Stimulated activated CD4-positive, alpha-beta T cell treated with anti-CD3 and anti-CD28 coated beads, Interleukin-12 subunit alpha, Interleukin-12 subunit beta, amount 100 ng/mL, for 4 hours (primary cell): Measurements from ENCODE around the gene GOSR1.
"Not testable (repeated sequence)": the region's sequence is repeated elsewhere in the genome, so short reads cannot be mapped to it uniquely, and the experiment has no call there.

ENCODE experiments used
- DNase-seq: peaks from one replicate; pipeline ENCODE4 v3.0.0-alpha.2; 2020

The GOSR1 gene

GRCh38 chr17:30564422-30565072 lies 87.3 kb downstream of the GOSR1 start:
- DNase-seq: not testable (repeated sequence)

GRCh38 chr17:30565073-30565935 lies 88.1 kb downstream of the GOSR1 start:
- no peak for DNase-seq

- not testable (repeated sequence) for DNase-seq
Measured at GRCh38 chr17:30566104-30566503, 88.9 kb downstream of the GOSR1 start.

GRCh38 chr17:30566516-30567225 lies 89.5 kb downstream of the GOSR1 start:
- DNase-seq: not testable (repeated sequence)

GRCh38 chr17:30567231-30568116 lies 90.3 kb downstream of the GOSR1 start:
- no peak for DNase-seq

- DNase-seq: no peak
Measured at GRCh38 chr17:30568117-30568430, 90.9 kb downstream of the GOSR1 start.

GRCh38 chr17:30569531-30570175 lies 92.4 kb downstream of the GOSR1 start:
- not testable (repeated sequence) for DNase-seq

- DNase-seq: no peak
Measured at GRCh38 chr17:30570191-30570590, 93.0 kb downstream of the GOSR1 start.

- DNase-seq: no peak
Measured at GRCh38 chr17:30570596-30571265, 93.5 kb downstream of the GOSR1 start.

- DNase-seq: not testable (repeated sequence)
Measured at GRCh38 chr17:30571404-30571803, 94.2 kb downstream of the GOSR1 start.

- DNase-seq: no peak
Measured at GRCh38 chr17:30571921-30572320, 94.7 kb downstream of the GOSR1 start.

GRCh38 chr17:30572651-30573554 lies 95.7 kb downstream of the GOSR1 start:
- DNase-seq: not testable (repeated sequence)

GRCh38 chr17:30573603-30574175 lies 96.5 kb downstream of the GOSR1 start:
- no peak for DNase-seq

GRCh38 chr17:30574309-30574708 lies 97.1 kb downstream of the GOSR1 start:
- DNase-seq: not testable (repeated sequence)

- not testable (repeated sequence) for DNase-seq
Measured at GRCh38 chr17:30574806-30575205, 97.6 kb downstream of the GOSR1 start.

- DNase-seq: not testable (repeated sequence)
Measured at GRCh38 chr17:30575648-30576325, 98.6 kb downstream of the GOSR1 start.

- no peak for DNase-seq
Measured at GRCh38 chr17:30576326-30576861, 99.2 kb downstream of the GOSR1 start.
